H1 (cell line): ENCODE data around the gene MUC4. TPM values are rescaled to one million over a fixed set of nuclear protein-coding genes. Genes with fewer than 3 reads are reported as not detected.
A peak's percentile ranks its signal among the peaks of the same experiment; 100 is the strongest.

Experiments used
- CTCF ChIA-PET: fragments of 300-600 bp; sonication (Branson Sonifier 250); formaldehyde crosslinking; loops from one replicate; lab custom pipeline; 2021; ENCODE audit not compliant: partially characterized antibody; lab: Charles Lee
- POLR2A ChIA-PET: fragments of 300-600 bp; sonication (Branson Sonifier 250); formaldehyde crosslinking; loops from one replicate; lab custom pipeline; 2021; ENCODE audit warnings: inconsistent platforms; ENCODE audit not compliant: partially characterized antibody; lab: Charles Lee
- DNase-seq, 2 experiments: peaks; one replicate each; pipeline versions ENCODE4 v3.0.0 to v3.0.0-alpha.2; 2010 to 2022; ENCODE audit warnings: low spot score in 2 of 2, low read depth in 1 of 2, mixed read lengths in 1 of 2
- FAIRE-seq: peaks from 2 replicates; lab custom pipeline; 2011; peaks lifted over from hg19 to GRCh38; lab: Jason Lieb, UNC
- H2AFZ ChIP-seq: 2 replicates; pipeline ENCODE4 v1.8.1; 2012; ENCODE audit warnings: low read length, inconsistent platforms
- H2AK5ac ChIP-seq: 2 replicates; pipeline ENCODE4 v1.6.1; 2013; ENCODE audit warnings: low read depth, low read length
- H2BK120ac ChIP-seq: replicated peaks from 2 replicates; pipeline ENCODE3; 2013; ENCODE audit warnings: low read depth, low read length, inconsistent platforms
- H2BK12ac ChIP-seq: 2 replicates; pipeline ENCODE4 v1.6.1; 2013; ENCODE audit warnings: low read depth, low read length
- H2BK15ac ChIP-seq: 2 replicates; pipeline ENCODE4 v1.6.1; 2013; ENCODE audit warnings: low read length
- H2BK20ac ChIP-seq: 2 replicates; pipeline ENCODE4 v1.6.1; 2013; ENCODE audit warnings: low read length
- H2BK5ac ChIP-seq: 2 replicates; pipeline ENCODE4 v1.6.1; 2013; ENCODE audit warnings: low read depth, low read length
- H3K14ac ChIP-seq: 2 replicates; pipeline ENCODE4 v1.6.1; 2013; ENCODE audit warnings: inconsistent platforms; ENCODE audit not compliant: insufficient read length
- H3K18ac ChIP-seq: 2 replicates; pipeline ENCODE4 v1.6.1; 2013; ENCODE audit warnings: low read length; ENCODE audit errors: extremely low read depth
- H3K23ac ChIP-seq: 2 replicates; pipeline ENCODE4 v1.6.1; 2013; ENCODE audit warnings: inconsistent platforms; ENCODE audit not compliant: insufficient read length
- H3K23me2 ChIP-seq: 2 replicates; pipeline ENCODE4 v1.6.1; 2013; ENCODE audit warnings: low read depth, low read length
- H3K27ac ChIP-seq: 2 replicates; pipeline ENCODE4 v1.6.1; 2011; ENCODE audit warnings: low read depth, low read length, inconsistent platforms
- H3K27me3 ChIP-seq, 4 experiments: replicated peaks in 1 of 4; 1 replicate in 1 of 4; 2 replicates in 3 of 4; pipeline versions ENCODE4 v1.6.1 to v1.8.1; 2011 to 2013; ENCODE audit warnings: low read length in 3 of 4, mild to moderate bottlenecking in 3 of 4, inconsistent platforms in 2 of 4, mixed read lengths in 2 of 4, moderate library complexity in 1 of 4; ENCODE audit not compliant: control insufficient read depth in 3 of 4, insufficient read depth in 3 of 4; ENCODE audit errors: extremely low read depth in 1 of 4
- H3K36me3 ChIP-seq, 4 experiments: 2 replicates each; pipeline versions ENCODE4 v1.6.1 to v1.8.1; 2011 to 2013; ENCODE audit warnings: mild to moderate bottlenecking in 4 of 4, low read length in 3 of 4, moderate library complexity in 2 of 4, control low read depth in 1 of 4, inconsistent platforms in 1 of 4; ENCODE audit not compliant: insufficient read depth in 4 of 4, control insufficient read depth in 2 of 4
- H3K4ac ChIP-seq: replicated peaks from 2 replicates; pipeline ENCODE3; 2013; ENCODE audit warnings: low read length, low read depth, mixed read lengths, inconsistent platforms; ENCODE audit not compliant: insufficient read length
- H3K4me1 ChIP-seq, 4 experiments: replicated peaks in 1 of 4; 1 replicate in 1 of 4; 2 replicates in 3 of 4; pipeline versions ENCODE4 v1.6.1 to v1.8.1; 2011 to 2013; ENCODE audit warnings: low read length in 3 of 4, inconsistent platforms in 2 of 4, mixed read lengths in 1 of 4; ENCODE audit not compliant: insufficient read depth in 4 of 4, control insufficient read depth in 3 of 4
- H3K4me2 ChIP-seq, 2 experiments: 2 replicates each; pipeline versions ENCODE4 v1.6.1 to v1.8.1; 2011 to 2013; ENCODE audit warnings: low read depth in 2 of 2, low read length in 2 of 2, control low read depth in 1 of 2, inconsistent platforms in 1 of 2, mild to moderate bottlenecking in 1 of 2; ENCODE audit not compliant: insufficient read depth in 1 of 2
- H3K4me3 ChIP-seq, 4 experiments: fragments of 200-600, 300-600 bp in 1 of 4; sonication (generic), shearing (Covaris generic), sonication (Bioruptor Twin) in 1 of 4; 2 replicates each; pipeline versions ENCODE4 v1.5.1 to v1.8.1; 2011 to 2016; ENCODE audit warnings: low read length in 4 of 4, low read depth in 3 of 4, control low read depth in 2 of 4, inconsistent platforms in 2 of 4, mild to moderate bottlenecking in 2 of 4, mixed read lengths in 1 of 4, moderate library complexity in 1 of 4; ENCODE audit not compliant: insufficient read depth in 2 of 4; ENCODE audit errors: extremely low read depth in 1 of 4
- H3K56ac ChIP-seq: replicated peaks from 2 replicates; pipeline ENCODE3; 2013; ENCODE audit warnings: low read depth, mild to moderate bottlenecking, mixed read lengths, low read length, inconsistent platforms; ENCODE audit not compliant: insufficient read length
- H3K79me1 ChIP-seq: 2 replicates; pipeline ENCODE4 v1.6.1; 2013; ENCODE audit warnings: low read depth, low read length, control low read depth
- H3K79me2 ChIP-seq, 2 experiments: 2 replicates each; pipeline versions ENCODE4 v1.6.1 to v1.8.1; 2012 to 2013; ENCODE audit warnings: low read length in 2 of 2, mild to moderate bottlenecking in 2 of 2, inconsistent platforms in 1 of 2; ENCODE audit not compliant: insufficient read depth in 2 of 2, control insufficient read depth in 1 of 2
- H3K9ac ChIP-seq, 4 experiments: replicated peaks in 1 of 4; 1 replicate in 1 of 4; 2 replicates in 3 of 4; pipeline versions ENCODE4 v1.6.1 to v1.8.1; 2011 to 2013; ENCODE audit warnings: low read depth in 3 of 4, low read length in 3 of 4, control low read depth in 2 of 4, mild to moderate bottlenecking in 2 of 4, moderate library complexity in 2 of 4, inconsistent platforms in 1 of 4; ENCODE audit errors: extremely low read depth in 1 of 4
- H3K9me3 ChIP-seq, 2 experiments: 2 replicates each; pipeline versions ENCODE4 v1.6.1 to v1.8.1; 2012 to 2013; ENCODE audit warnings: mild to moderate bottlenecking in 2 of 2, moderate library complexity in 2 of 2, control low read depth in 1 of 2, inconsistent platforms in 1 of 2, low read depth in 1 of 2, low read length in 1 of 2, mixed read lengths in 1 of 2; ENCODE audit not compliant: insufficient read depth in 2 of 2
- H4K20me1 ChIP-seq, 2 experiments: replicated peaks in 1 of 2; 2 replicates each; pipeline versions ENCODE3 to v1.8.1; 2011 to 2013; ENCODE audit warnings: inconsistent platforms in 2 of 2, low read length in 2 of 2, mild to moderate bottlenecking in 1 of 2; ENCODE audit not compliant: insufficient read depth in 2 of 2, control insufficient read depth in 1 of 2
- H4K5ac ChIP-seq: 2 replicates; pipeline ENCODE4 v1.6.1; 2013; ENCODE audit warnings: low read length, low read depth, mixed read lengths, inconsistent platforms; ENCODE audit not compliant: insufficient read length
- H4K8ac ChIP-seq: 2 replicates; pipeline ENCODE4 v1.8.0; 2013; ENCODE audit warnings: mild to moderate bottlenecking, moderate library complexity, low read length, inconsistent platforms; ENCODE audit not compliant: insufficient read depth; ENCODE audit errors: extremely low read depth
- H4K91ac ChIP-seq: replicated peaks from 2 replicates; pipeline ENCODE3; 2013; ENCODE audit warnings: low read length, mixed read lengths, inconsistent platforms; ENCODE audit not compliant: insufficient read length
- BACH1 ChIP-seq: IDR thresholded peaks from 2 replicates; pipeline ENCODE4 v1.6.1; 2012; ENCODE audit warnings: low read length, improper control_type of control experiment
- FOSL1 ChIP-seq: IDR thresholded peaks from 2 replicates; pipeline ENCODE4 v1.6.1; 2011; ENCODE audit warnings: mild to moderate bottlenecking, low read depth, low read length, moderate library complexity; ENCODE audit not compliant: insufficient read depth
- JUND ChIP-seq: IDR thresholded peaks from 2 replicates; pipeline ENCODE4 v1.6.1; 2011; ENCODE audit warnings: mild to moderate bottlenecking, improper control_type of control experiment, low read length
- POU5F1 ChIP-seq: IDR thresholded peaks from 2 replicates; pipeline ENCODE4 v1.6.1; 2011; ENCODE audit warnings: low read depth, mild to moderate bottlenecking, low read length, moderate library complexity
- RAD21 ChIP-seq, 2 experiments: IDR thresholded peaks in 1 of 2; conservative IDR thresholded peaks in 1 of 2; 2 replicates each; pipeline ENCODE4 v1.6.1; 2011; ENCODE audit warnings: low read depth in 2 of 2, low read length in 2 of 2, improper control_type of control experiment in 1 of 2, inconsistent platforms in 1 of 2, mild to moderate bottlenecking in 1 of 2, moderate library complexity in 1 of 2
- SIN3A ChIP-seq, 2 experiments: IDR thresholded peaks in 1 of 2; conservative IDR thresholded peaks in 1 of 2; 2 replicates each; pipeline ENCODE4 v1.6.1; 2011 to 2012; ENCODE audit warnings: low read length in 2 of 2, improper control_type of control experiment in 1 of 2, low read depth in 1 of 2, mild to moderate bottlenecking in 1 of 2
- SIRT6 ChIP-seq: IDR thresholded peaks from one replicate; pipeline ENCODE4 v1.7.1; 2012; ENCODE audit warnings: low read length, inconsistent platforms
- SIX5 ChIP-seq: IDR thresholded peaks from 2 replicates; pipeline ENCODE4 v1.6.1; 2011; ENCODE audit warnings: mild to moderate bottlenecking, low read depth, low read length
- SP1 ChIP-seq: IDR thresholded peaks from 2 replicates; pipeline ENCODE4 v1.6.1; 2011; ENCODE audit warnings: low read depth, low read length
- SP2 ChIP-seq: IDR thresholded peaks from 2 replicates; pipeline ENCODE4 v1.6.1; 2012; ENCODE audit warnings: mild to moderate bottlenecking, low read length, inconsistent platforms
- SP4 ChIP-seq: IDR thresholded peaks from 2 replicates; pipeline ENCODE4 v1.6.1; 2012; ENCODE audit warnings: low read length, inconsistent platforms
- TAF1 ChIP-seq: IDR thresholded peaks from 2 replicates; pipeline ENCODE4 v1.6.1; 2011; ENCODE audit warnings: mild to moderate bottlenecking, low read depth, low read length
- TAF7 ChIP-seq: optimal IDR thresholded peaks from 2 replicates; pipeline ENCODE3; 2011; ENCODE audit warnings: low read depth, mild to moderate bottlenecking, inconsistent platforms, low read length, moderate library complexity, borderline replicate concordance
- TCF12 ChIP-seq: IDR thresholded peaks from 2 replicates; pipeline ENCODE4 v1.6.1; 2011; ENCODE audit warnings: low read depth, mild to moderate bottlenecking, low read length
- ZNF274 ChIP-seq: IDR thresholded peaks from 2 replicates; pipeline ENCODE4 v1.7.0; 2012; ENCODE audit warnings: low read length, borderline replicate concordance; ENCODE audit errors: extremely low read depth
- WGBS, 2 experiments: shearing (Covaris generic) in 1 of 2; methylation state at CpG; one replicate each; pipeline versions ENCODE4 v1.1.6 to v1.1.7; 2013 to 2015; ENCODE audit warnings: low lambda C conversion rate in 2 of 2, mixed read lengths in 2 of 2, inconsistent platforms in 1 of 2, low coverage in 1 of 2, missing lambda C conversion rate in 1 of 2; ENCODE audit not compliant: insufficient replicate concordance in 2 of 2, insufficient coverage in 1 of 2, insufficient read length in 1 of 2; ENCODE audit errors: extremely low coverage in 1 of 2, missing lambda C conversion rate in 1 of 2; 5-methylcytosine and 5-hydroxymethylcytosine counted together
- polyA plus RNA-seq, 7 experiments: library from polyadenylated mRNA; depleted of rRNA in 3 of 7; stranded (reverse) in 5 of 7; unstranded in 2 of 7; fragments of >200 nt in 5 of 7; fragments of 200-250 nt in 2 of 7; gene quantifications; 1 replicate in 5 of 7; 2 replicates in 1 of 7; 4 replicates in 1 of 7; pipeline versions ENCODE4 v1.2.1 to v1.2.3, GENCODE V29; 2011 to 2013; ENCODE audit warnings: missing spikeins in 2 of 7, mixed read lengths in 2 of 7
- total RNA-seq: library from RNA; stranded (reverse); fragmentation: NEBNext Ultra II Directional; extraction: Animal tissue kit (Norgen Biotek cat#: 25700); gene quantifications from 2 replicates; pipeline ENCODE4 v1.2.1, GENCODE V29; 2021

The MUC4 gene
- total and polyA plus RNA-seq, 2 of the 8 experiments (the other 6 are each of a cell fraction or from before 2014, with no cell fraction given) = 0.89 to 2.0 TPM

GRCh38 chr3:195732940-195733339 lies 78.8 kb downstream of the MUC4 start:
- POLR2A ChIA-PET = no interaction called here
- Histone ChIP-seq H3K4me1 (no peaks in the 10 kb centered on the region; a peak in 1 of 7 replicates), H3K9me3 (no peaks in the 10 kb centered on the region)
- TF ChIP-seq SIX5 (no peak), JUND (no peak), SP1 (no peak), SP2 (no peak), POU5F1 (no peak), SIN3A (conservative IDR thresholded peaks at IDR 0.05 in 1 of 2, IDR thresholded peaks at IDR 0.05 in 1 of 2; ENCODE audit: low read depth in 1 of 2, low read length in 2 of 2) (no peak), TAF1 (no peak), FOSL1 (no peak), TCF12 (no peak), RAD21 (IDR thresholded peaks at IDR 0.05 in 1 of 2, conservative IDR thresholded peaks at IDR 0.05 in 1 of 2; ENCODE audit: low read depth in 2 of 2, low read length in 2 of 2) (no peak), ZNF274 (no peak), TAF7 (no peak), SIRT6 (no peak), BACH1 (no peak), SP4 (no peak)

More at GRCh38 chr3:195732940-195733339, 78.8 kb downstream of the MUC4 start:
- H3K4me3 ChIP-seq = no peak overlapping the region
- H3K23ac ChIP-seq = no peak overlapping the region
- peaks cover 0 to 3% (median 0%) of the 10 kb centered on the region in 4 experiments; a peak in 1 of 7 replicates for H3K27me3 ChIP-seq
- DNase-seq = no peak
- WGBS, 2 experiments = 86% methylated on average over 12 of the region's 12 CpGs; no CpG with 5 or more reads in 1 of the 2 experiments
- H3K4ac ChIP-seq = no peak overlapping the region
- no peak overlapping the region for H2AK5ac ChIP-seq
- H4K91ac ChIP-seq = no peak overlapping the region
- no peak overlapping the region for H2BK20ac ChIP-seq
- H3K36me3 ChIP-seq = no peaks in the 10 kb centered on the region
- no peak overlapping the region for H4K8ac ChIP-seq
- H3K9ac ChIP-seq = no peak overlapping the region
- H2BK120ac ChIP-seq = no peak overlapping the region
- no peak overlapping the region for H3K4me2 ChIP-seq
- H3K23me2 ChIP-seq = no peaks in the 10 kb centered on the region
- no peak overlapping the region for H3K14ac ChIP-seq
- no peak overlapping the region for H3K56ac ChIP-seq
- H4K5ac ChIP-seq = no peak overlapping the region
- 0 out of 2 replicates have a peak overlapping the region, but pooled peaks have one; percentile 5 for H2BK12ac ChIP-seq
- no peak overlapping the region for H3K27ac ChIP-seq
- H3K79me2 ChIP-seq = no peaks in the 10 kb centered on the region
- CTCF ChIA-PET = interaction anchor here (1.1 to 1.3 kb wide), 3 partner anchors 10 to 126 kb away, joined by 3 to 4 read pairs (median 3); no protein-coding TSS in a partner anchor
- H2BK5ac ChIP-seq = no peak overlapping the region
- H2BK15ac ChIP-seq = 0 out of 2 replicates have a peak overlapping the region, but pooled peaks have one; percentile 22
- no peak overlapping the region for H2AFZ ChIP-seq
- no peak for FAIRE-seq
- no peaks in the 10 kb centered on the region for H3K79me1 ChIP-seq
- no peaks in the 10 kb centered on the region for H4K20me1 ChIP-seq
- H3K18ac ChIP-seq = no peak overlapping the region
